HG03135 (cell line): ENCODE results near the gene SLC39A5.
"Not testable (repeated sequence)": the region's sequence is repeated elsewhere in the genome, so short reads cannot be mapped to it uniquely, and the experiment has no call there.

ENCODE experiments used
- ATAC-seq: cut with Tn5 transposase; IDR thresholded peaks from one replicate; pipeline ENCODE4 v1.9.1; 2021; ENCODE audit warnings: mild to moderate bottlenecking, moderate library complexity; ENCODE audit not compliant: unreplicated experiment

Gene SLC39A5, protein sequence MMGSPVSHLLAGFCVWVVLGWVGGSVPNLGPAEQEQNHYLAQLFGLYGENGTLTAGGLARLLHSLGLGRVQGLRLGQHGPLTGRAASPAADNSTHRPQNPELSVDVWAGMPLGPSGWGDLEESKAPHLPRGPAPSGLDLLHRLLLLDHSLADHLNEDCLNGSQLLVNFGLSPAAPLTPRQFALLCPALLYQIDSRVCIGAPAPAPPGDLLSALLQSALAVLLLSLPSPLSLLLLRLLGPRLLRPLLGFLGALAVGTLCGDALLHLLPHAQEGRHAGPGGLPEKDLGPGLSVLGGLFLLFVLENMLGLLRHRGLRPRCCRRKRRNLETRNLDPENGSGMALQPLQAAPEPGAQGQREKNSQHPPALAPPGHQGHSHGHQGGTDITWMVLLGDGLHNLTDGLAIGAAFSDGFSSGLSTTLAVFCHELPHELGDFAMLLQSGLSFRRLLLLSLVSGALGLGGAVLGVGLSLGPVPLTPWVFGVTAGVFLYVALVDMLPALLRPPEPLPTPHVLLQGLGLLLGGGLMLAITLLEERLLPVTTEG

DNA sequence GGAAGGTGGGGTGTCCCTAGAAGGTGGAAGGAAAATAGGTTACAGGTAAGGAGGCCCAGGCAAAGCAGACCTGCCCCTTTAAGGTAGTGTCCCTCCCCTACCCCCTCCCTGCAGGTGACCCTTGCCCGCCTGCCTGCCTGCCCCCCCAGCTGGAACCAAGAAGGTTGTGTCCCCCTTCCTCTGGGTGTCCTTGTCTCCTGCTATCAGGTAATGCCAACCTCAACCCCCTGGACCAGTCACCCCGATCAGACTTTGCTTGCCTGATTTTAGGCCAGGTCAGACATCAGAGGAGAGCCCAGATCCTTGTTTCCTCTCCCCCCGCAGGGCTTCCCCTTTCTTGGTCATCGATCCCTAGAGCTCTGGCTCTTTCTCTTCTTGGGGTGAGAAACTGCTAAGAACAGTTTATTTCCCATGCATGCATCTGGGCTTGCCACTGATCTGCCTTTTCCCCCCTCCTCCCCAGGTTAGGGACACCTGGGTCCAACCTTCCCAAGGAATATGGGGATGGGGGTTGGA is at the start of gene SLC39A5:
TSS of gene SLC39A5 (plus strand) at position 136 of the 516 bp plus-strand sequence. CDS start 1,224 bp downstream, outside the sequence.
- no peak for ATAC-seq

DNA sequence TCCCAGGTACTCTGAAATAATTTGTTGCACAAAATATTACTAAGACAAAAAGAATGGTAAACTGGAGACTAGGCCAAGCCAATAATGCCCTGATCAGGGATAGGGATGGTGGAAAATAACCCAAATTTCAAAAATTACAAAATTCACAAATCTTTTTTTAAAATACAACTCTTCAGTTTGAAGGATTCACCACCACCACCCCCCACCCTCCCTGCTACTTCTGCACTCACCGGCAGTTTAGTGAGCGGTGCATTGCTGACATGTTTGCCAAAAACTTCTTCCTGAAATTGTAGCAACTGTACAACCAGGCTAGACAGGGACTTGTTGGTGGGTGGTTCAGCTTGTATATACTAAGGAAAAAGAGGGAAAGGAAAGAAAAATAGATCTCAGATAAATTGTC is 42.9 kb upstream of the SLC39A5 start:
- no peak for ATAC-seq

DNA sequence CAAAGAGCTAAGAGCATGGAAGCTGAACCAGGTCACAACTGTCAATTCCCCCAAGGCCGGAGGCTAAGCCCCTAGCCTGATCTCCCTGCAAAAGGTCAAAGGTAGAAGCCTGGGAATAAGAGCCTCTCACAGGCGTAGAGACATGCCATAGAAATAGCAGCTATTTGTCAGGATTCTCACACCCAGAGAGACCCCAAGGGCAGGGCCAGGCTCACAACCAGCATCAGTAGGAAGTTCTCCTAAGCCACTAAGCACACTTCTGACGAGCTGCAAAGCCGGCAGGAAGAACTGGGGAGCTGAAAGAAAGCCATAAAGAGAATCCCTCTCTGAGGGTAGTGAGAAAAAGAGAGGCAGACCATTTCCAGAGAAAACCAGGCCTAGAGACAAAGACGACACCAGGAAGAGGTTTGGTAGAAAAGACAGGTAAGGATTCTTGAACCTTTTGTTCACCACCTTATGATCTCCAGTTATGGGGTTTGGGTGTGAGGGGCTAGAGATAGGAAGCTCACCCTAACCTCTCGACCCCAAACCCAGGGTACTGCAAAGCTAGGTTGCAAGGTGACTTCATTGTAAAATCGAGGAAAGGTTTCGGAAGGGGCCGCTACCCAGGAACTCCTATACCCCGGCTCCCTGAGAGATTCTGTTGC is 41.6 kb upstream of the SLC39A5 start:
- no peak for ATAC-seq

DNA sequence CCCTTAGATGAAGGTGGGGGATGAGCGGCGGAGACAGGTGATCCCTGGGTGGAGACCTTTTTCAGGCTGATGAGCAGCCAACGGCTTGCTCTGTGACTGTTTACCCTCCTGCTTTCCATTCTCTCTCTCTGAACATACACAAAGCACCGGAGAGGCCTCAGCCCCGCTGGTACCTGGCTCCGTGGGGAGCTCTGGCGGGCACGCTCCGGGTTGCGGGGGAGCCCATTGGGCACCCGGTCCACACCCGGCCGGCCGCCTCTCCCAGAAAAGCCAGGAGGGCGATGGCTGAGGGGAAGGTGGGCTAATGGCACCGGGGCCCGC is 41.1 kb upstream of the SLC39A5 start:
- peak; percentile 15 for ATAC-seq

DNA sequence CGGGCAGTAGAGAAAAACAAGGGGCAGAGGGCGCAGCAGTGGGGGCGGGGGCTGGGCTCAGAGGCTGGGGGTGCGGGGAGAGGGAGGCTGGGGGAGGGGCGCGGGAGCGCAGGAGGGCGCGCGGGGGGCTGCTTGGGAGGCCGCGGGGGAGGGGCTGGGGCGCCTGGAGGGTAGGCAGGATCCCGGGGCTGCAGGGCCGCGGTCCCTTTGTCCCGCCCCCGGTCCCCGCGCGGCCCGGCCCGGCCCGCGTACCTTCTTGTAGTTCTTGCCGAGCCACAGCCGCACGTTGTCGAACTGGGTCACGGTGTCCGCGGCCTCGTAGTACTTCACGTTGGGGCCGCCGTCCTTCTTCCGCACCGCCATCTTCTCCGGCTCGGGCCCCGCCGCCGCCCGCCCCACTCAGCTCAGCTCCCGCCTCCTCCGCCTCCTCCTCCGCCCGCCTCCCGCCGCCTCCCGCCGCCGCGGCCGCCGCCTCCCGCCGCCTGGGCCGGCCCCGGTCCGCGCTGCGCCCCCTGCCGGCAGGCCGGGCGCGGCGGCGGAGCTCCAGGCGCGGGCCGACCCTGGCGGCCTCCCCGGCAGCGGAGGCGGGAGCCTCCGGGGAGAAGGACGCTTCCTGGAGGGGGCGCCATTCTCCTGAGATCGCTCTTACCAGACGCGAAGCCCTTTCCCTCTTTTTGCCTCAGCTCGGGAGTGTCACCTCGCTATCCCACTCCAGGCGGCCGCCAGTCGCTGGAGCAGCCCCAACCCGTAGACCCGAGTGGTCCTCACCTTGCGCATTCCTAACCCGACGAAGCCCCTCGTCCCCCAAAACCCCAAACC is 40.5 kb upstream of the SLC39A5 start, which contains the start of gene SMARCC2:
TSS of gene SMARCC2 (minus strand) at position 385 of the 819 bp plus-strand sequence. CDS start at position 363, 22 bp downstream.
- ATAC-seq, result peak; percentile 69

DNA sequence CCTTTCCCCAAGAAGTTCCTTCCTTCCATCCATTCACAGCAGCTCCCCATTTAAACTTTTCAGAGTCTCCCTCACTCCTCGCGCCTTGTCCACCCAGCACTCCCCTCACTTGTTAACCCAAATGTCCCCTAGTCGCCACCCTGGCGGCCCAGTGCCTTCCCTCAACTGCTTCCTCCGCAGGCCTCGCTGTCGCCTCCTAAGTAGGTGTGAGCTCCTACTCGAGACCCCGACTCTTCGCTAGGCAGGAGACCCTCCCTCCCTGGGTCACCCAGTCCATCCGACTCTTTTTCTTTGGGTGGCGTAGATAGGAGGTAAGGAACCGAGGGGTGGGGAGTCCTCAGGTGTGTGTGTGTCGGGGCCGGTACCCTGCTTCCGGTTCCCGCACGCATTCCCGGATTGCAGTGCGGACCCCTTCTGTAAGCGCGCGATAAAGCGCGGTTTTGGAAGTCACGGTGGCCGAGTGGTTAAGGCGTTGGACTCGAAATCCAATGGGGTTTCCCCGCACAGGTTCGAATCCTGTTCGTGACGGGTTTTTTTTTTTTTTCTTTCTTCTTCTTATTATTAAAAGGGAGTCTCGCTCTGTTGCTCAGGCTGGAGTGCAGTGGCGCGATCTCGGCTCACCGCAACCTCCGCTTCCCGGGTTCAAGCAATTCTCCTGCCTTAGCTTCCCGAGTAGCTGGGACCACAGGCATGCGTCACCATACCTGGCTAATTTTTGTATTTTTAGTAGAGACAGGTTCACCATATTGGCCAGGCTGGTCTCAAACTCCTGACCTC is 39.7 kb upstream of the SLC39A5 start:
- peak; percentile 40 for ATAC-seq

DNA sequence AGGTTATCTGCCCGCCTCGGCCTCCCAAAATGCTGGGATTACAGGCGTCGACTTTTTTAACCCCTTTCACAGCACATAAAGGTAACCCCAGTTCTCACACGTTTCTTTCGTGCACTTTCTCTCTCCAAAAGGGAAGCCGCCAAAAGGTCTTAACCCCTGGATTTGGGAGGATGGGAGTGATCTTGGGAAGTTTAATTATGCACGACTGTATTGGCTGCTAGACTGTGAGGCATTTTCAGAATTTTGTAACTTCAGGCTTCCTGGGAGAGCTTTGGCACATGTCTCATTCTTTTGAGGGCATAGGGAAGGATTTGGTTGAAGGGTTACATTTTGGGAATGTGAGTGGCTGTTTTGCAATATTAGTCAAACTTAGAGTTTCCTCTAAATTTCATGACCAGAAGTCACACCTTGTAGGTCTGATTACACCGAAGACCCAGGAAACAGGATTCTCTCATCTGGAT is 39.1 kb upstream of the SLC39A5 start:
- ATAC-seq, result no peak

DNA sequence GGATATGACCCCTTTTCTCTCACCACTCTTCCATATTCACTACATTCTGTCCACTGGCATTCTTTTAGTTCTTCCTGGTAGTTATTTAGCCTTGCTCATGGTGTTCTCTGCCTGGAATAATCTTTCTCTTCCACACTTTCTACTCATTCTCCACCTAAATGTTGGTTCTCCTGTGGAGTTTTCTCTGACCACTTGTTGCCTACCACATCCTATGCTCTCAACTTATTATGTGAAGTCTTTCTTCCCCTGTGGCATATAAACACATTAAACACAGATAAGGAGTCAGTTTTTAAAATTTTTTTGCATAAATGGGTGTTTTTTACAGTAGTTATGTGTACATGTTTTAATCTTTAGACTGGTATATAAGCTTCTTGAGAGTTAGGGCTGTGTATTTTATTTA is 37.3 kb upstream of the SLC39A5 start:
- ATAC-seq, result no peak

DNA sequence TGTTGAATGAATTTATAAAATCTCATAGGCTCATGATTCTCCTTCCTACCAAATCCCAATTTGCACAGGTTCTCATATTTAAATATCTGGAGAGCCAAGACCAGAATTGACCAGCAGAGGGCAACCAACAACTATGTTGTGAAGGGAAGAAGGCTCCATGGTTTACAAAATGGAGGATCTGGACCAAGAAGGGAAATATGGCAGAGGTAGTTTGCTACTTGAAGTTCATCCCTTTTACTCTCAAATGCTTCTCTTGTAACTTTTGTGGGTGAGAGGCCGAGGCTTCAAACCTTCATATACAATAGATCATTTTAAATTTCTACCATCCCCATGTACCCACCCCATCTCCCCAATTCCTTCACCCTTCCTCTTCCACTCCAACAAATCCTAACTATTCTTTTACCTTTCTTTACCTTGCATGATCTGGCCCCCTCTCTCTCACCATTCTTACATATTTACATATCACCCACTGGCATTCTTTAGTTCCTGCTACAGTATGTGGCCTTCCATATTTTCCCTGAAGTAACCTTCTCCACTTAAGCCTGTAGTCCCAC is 36.7 kb upstream of the SLC39A5 start:
- no peak for ATAC-seq

DNA sequence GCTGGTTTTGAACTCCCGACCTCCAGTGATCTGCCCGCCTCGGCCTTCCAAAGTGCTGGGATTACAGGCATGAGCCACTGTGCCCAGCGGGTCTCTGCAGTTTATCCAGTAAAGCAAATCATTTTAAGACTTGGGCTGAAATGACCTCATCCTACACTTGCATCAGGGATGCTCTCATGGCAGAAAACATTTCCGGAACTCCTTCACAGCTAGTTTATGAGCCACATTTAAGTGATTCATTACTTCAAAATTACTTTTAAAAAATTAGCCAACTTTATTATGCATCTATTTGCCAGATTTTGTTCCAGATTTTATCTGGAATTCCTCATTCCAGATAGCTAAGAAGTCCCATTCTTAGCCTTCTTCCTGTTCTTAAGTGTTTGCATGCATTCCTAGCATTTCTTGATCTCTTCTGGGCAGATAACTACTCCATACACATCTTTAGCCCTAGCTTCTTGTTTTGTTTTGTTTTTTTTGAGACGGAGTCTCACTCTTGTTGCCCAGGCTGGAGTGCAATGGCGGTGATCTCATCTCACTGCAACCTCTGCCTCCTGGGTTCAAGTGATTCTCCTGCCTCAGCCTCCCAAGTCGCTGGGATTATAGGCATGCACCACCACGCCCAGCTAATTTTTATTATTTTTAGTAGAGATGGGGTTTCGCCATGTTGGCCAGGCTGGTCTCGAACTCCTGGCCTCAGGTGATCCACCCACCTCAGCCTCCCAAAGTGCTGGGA is 32.9 kb upstream of the SLC39A5 start:
- ATAC-seq, result not testable (repeated sequence)

DNA sequence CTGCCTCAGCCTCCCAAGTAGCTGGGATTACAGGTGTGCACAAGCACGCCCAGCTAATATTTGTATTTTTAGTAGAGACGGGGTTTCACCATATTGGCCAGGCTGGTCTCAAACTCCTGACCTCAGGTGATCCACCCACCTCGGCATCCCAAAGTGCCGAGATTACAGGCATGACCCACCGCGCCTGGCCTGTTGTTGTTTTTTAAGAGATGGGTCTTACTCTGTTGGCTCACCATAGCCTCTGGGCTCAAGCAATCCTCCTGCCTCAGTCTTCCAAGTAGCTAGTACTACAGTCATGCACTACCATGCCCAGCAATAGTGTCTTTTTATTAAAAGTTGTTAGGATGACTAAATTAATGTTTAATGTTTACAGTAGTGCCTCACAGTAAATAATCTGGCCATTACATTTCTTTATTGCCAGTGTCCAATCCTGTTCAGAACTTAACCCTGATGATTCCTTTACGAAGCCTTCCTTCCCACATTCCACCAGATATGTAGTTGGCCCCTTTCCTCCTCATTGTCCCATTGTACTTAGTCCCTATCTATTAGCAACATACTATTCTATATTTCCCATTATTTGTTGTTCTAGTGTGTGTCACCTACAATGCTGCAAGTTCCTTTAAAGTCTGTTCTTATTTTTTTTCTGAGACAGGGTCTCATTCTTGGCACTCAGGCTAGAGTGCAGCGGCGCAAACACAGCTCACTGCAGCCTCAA is 31.8 kb upstream of the SLC39A5 start:
- no peak for ATAC-seq

DNA sequence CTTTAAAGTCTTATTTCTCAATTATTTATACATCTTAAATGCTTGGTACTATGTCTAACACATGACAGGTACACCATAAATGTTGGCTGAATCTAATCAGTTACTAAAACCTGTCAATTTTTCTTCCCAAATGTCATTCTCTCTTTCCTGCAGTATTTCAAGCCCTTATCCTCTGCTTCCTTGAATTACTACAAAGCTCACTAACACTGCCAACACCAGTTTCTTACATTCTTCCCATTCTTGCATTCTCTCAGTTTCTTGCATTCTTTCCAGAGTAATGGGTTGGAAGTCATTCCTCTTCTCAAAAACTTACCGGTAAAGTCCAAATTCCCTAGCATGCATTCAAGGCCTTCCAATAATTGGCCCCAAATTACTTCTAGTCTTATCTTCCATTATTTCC is 31.0 kb upstream of the SLC39A5 start:
- no peak for ATAC-seq

DNA sequence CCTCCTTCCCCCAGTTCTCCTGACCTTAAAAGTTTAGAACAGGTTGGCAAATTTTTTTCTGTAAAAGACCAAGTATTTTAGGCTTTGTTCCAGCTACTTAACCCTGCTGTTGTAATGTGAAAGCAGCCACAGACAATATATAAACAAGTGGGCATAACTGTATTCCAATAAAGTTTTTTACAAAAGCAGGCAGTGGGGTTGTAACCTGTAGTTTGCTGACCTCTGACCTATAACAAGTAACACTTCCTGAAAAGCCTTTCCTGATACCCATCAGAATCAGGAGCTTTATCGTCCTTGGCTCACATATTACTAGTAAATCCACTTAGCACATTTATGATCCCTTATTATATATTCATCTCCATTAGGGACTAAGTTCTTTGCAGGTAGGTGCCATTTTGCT is 27.5 kb upstream of the SLC39A5 start:
- no peak for ATAC-seq

DNA sequence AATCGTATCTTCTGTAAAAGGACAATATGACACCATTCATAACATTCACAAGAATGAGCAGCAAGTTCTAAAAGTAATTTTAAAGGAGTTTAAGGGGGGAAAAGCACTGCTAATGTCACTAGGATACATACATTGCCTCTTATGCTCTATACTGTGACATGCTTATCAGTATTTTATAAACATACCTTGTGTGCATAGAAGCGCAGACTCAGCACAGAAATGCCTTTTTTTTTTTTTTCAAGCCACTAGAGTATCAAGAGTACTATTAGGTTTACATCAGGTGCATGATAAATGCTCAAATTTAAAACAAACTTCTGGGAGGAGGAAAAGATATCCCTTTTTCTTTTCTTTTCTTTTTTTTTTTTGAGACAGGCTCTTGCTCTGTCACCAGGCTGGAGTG is 27.0 kb upstream of the SLC39A5 start:
- no peak for ATAC-seq

DNA sequence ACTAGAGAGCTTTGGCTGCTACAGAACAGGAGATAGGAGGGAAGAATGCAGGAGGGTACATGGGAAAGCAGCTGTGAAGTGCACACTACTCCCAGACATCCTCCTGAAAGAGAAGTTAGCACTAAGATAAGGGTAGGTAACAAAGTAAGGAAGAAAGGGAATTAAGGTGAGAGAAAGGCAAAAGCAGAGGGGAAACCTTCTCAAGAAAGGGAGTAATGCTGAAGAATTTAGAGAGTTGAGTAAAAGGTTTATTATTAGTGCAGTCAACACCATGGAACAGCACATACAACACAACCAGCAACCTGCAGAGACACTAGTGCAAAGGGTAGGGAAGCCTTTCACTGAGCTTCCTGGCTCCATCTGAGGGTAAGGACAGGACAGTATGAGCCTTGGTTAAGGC is 25.6 kb upstream of the SLC39A5 start:
- no peak for ATAC-seq

DNA sequence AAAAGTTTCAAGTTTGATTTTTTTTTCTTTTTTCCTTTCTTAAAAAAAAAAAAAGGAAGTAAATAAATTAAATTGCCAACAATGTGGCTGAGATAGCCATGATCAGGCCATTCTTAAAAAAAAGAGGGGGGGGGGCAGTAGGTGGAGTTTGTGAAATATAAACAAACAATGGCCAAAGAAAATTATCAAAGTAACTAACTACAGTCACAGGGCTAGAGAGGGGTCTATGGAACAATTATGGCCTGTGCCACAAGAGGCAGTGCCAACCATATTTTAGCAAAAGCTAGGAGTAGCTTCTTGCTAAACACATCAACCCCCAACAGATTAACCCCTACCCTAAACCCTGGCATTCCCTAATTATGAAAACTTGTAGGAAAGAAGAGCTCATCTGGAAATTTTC is 24.4 kb upstream of the SLC39A5 start:
- no peak for ATAC-seq

DNA sequence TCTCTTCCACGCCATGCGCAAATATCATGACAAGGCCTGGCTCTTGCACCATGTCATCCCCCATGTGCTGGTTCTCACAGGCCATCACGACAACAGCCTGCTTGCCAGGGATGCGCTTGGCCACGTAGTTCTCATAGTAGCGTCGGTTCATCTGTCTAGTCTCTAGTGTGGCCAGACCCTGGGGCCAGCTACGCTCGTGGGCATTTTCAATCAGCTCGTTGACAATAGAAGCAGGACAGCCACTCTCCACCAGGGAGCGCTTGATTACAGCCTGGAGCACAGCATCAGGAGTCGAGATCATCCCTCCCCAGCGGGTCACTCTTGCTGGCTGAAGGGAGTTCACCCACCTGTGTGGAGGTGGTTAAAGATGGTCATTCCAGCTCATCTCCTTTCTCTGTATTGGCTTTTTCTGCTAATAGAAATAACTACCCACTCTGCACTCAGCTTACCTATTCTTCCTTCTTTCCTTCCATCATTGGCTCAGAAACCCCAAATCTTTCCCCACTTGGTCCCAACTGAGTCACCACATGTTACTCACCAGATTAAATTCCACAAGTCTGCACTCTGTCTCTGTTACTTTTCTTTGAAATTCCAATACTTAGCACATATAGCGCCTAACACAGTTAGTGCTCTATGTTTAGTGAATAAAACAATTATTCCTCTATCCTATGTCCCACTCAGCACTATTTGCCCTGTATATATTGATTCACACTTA is 23.2 kb upstream of the SLC39A5 start:
- no peak for ATAC-seq

DNA sequence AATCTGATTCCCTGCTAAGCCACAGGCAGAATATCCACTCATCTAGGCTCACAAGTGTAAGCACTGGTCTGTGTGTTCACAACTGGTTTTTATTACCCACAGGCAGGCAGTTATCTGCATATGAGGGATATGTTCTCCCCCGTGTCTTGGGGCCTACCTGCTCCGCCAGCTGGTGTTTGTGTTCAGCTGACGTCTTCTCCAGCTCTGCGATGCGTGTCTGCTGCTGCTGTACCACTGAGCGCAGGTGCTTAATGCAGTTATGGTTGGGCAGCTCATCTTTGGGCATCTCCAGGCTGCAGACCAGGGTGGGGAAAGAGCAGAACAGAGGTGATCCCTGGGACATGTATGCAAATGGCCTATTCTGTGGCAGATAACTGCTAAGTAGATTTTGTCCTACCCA is 21.8 kb upstream of the SLC39A5 start:
- no peak for ATAC-seq
